K562 (cell line): ENCODE results near the gene KRT4. TPM values are rescaled to one million over a fixed set of nuclear protein-coding genes. Genes with fewer than 3 reads are reported as not detected.

ENCODE experiments used
- ATAC-seq: fragments of 200-7000 bp; cut with Tn5 transposase; 3 replicates; pipeline ENCODE4 v1.9.1; 2020; ENCODE audit warnings: moderate library complexity
- BruUV-seq: library from RNA; stranded (reverse); fragments of 400-500 nt; replicated peaks from 2 replicates; lab custom pipeline; 2021; lab: Mats Ljungman, UMichigan
- CTCF ChIA-PET: fragments of 300-600 bp; formaldehyde crosslinking; extraction: SDS; loops from one replicate; lab custom pipeline; 2021; ENCODE audit warnings: low intra/inter-chr PET ratio; lab: Yijun Ruan, JAX
- POLR2A ChIA-PET: fragments of 300-600, 350-650 bp; sonication (Branson Sonifier 250); formaldehyde crosslinking; extraction: SDS; loops from one replicate; lab custom pipeline; 2021; ENCODE audit warnings: antibody characterized with exemption, inconsistent platforms; lab: Yijun Ruan, JAX
- DNase-seq, 4 experiments: peaks; one replicate each; pipeline versions ENCODE4 v3.0.0 to v3.0.0-alpha.2; 2011 to 2018; ENCODE audit warnings: low spot score in 3 of 4, mixed read lengths in 3 of 4; ENCODE audit errors: extremely low read depth in 1 of 4
- FAIRE-seq: peaks from 2 replicates; lab custom pipeline; 2011; peaks lifted over from hg19 to GRCh38; lab: Jason Lieb, UNC
- H2AFZ ChIP-seq: 2 replicates; pipeline ENCODE4 v1.6.0; 2011; ENCODE audit warnings: low read depth, low read length, control low read depth, inconsistent platforms
- H3K27ac ChIP-seq: fragments of 200-600 bp; 3 replicates; pipeline ENCODE4 v1.8.0; 2011; ENCODE audit warnings: low read depth, mild to moderate bottlenecking, control low read depth, inconsistent platforms, low read length, moderate library complexity, mixed read lengths; ENCODE audit errors: extremely low read depth
- H3K27me3 ChIP-seq, 2 experiments: fragments of 300-600 bp in 1 of 2; 2 replicates in 1 of 2; 3 replicates in 1 of 2; pipeline versions ENCODE4 v1.6.0 to v1.8.0; 2011; ENCODE audit warnings: inconsistent platforms in 2 of 2, low read length in 2 of 2, mild to moderate bottlenecking in 1 of 2, mixed read lengths in 1 of 2, moderate library complexity in 1 of 2; ENCODE audit not compliant: control insufficient read depth in 2 of 2, insufficient read depth in 2 of 2
- H3K36me3 ChIP-seq: fragments of 300-600 bp; 3 replicates; pipeline ENCODE4 v1.8.0; 2011; ENCODE audit warnings: mild to moderate bottlenecking, low read length, inconsistent platforms; ENCODE audit not compliant: control insufficient read depth, insufficient read depth
- H3K4me1 ChIP-seq, 2 experiments: fragments of 200-600 bp in 1 of 2; replicated peaks in 1 of 2; 2 replicates in 1 of 2; 3 replicates in 1 of 2; pipeline versions ENCODE4 v1.5.1 to v1.8.0; 2011; ENCODE audit warnings: inconsistent platforms in 2 of 2, low read length in 2 of 2, mild to moderate bottlenecking in 1 of 2, mixed read lengths in 1 of 2, moderate library complexity in 1 of 2; ENCODE audit not compliant: control insufficient read depth in 2 of 2, insufficient read depth in 2 of 2
- H3K4me2 ChIP-seq: 2 replicates; pipeline ENCODE4 v1.6.1; 2011; ENCODE audit warnings: low read length, control low read depth, inconsistent platforms, mixed read lengths; ENCODE audit not compliant: insufficient read depth
- H3K4me3 ChIP-seq: fragments of 200-600 bp; sonication (generic), shearing (Covaris generic); 2 replicates; pipeline ENCODE4 v1.5.1; 2016; ENCODE audit warnings: control low read depth, inconsistent platforms
- H3K79me2 ChIP-seq: fragments of 200-600 bp; 3 replicates; pipeline ENCODE4 v1.8.0; 2011; ENCODE audit warnings: low read length, inconsistent platforms; ENCODE audit not compliant: control insufficient read depth, insufficient read depth
- H3K9ac ChIP-seq, 2 experiments: 2 replicates each; pipeline versions ENCODE4 v1.6.0 to v1.6.1; 2011; ENCODE audit warnings: low read depth in 2 of 2, low read length in 2 of 2, control low read depth in 1 of 2, inconsistent platforms in 1 of 2, mild to moderate bottlenecking in 1 of 2, mixed read lengths in 1 of 2; ENCODE audit not compliant: insufficient read depth in 1 of 2
- H3K9me1 ChIP-seq: one replicate; pipeline ENCODE4 v1.6.0; 2011; ENCODE audit warnings: inconsistent platforms, mild to moderate bottlenecking, low read length, moderate library complexity; ENCODE audit not compliant: control insufficient read depth, insufficient read depth
- H3K9me3 ChIP-seq: replicated peaks from 2 replicates; pipeline ENCODE4 v1.5.1; 2011; ENCODE audit warnings: low read depth, low read length, inconsistent platforms; ENCODE audit not compliant: control insufficient read depth, insufficient read depth
- H4K20me1 ChIP-seq: replicated peaks from 2 replicates; pipeline ENCODE4 v1.6.1; 2011; ENCODE audit warnings: low read length, inconsistent platforms, mixed read lengths; ENCODE audit not compliant: control insufficient read depth, insufficient read depth
- E2F6 ChIP-seq, 2 experiments: IDR thresholded peaks; 2 replicates each; pipeline ENCODE4 v1.6.1; 2011; ENCODE audit warnings: borderline replicate concordance in 1 of 2, control low read depth in 1 of 2, low read depth in 1 of 2, low read length in 1 of 2, mild to moderate bottlenecking in 1 of 2, mixed read lengths in 1 of 2, moderate library complexity in 1 of 2; ENCODE audit not compliant: insufficient read depth in 1 of 2, insufficient read length in 1 of 2, poor library complexity in 1 of 2, severe bottlenecking in 1 of 2; ENCODE audit errors: extremely low read depth in 1 of 2
- ELF1 ChIP-seq: fragments of 200-800 bp; sonication (Bioruptor generic); IDR thresholded peaks from 2 replicates; pipeline ENCODE4 v1.6.1; 2016; ENCODE audit warnings: missing genetic modification characterization, missing compliant biosample characterization
- ELF2 ChIP-seq: fragments of 250-450 bp; sonication (Bioruptor Pico); IDR thresholded peaks from 2 replicates; pipeline ENCODE4 v1.5.0; 2021; ENCODE audit warnings: mild to moderate bottlenecking
- ILF3 ChIP-seq: fragments of 450-650 bp; IDR thresholded peaks from 2 replicates; pipeline ENCODE4 v1.6.1; 2018; ENCODE audit warnings: antibody characterized with exemption, mild to moderate bottlenecking, moderate library complexity, borderline replicate concordance
- LCOR ChIP-seq: sonication (generic); formaldehyde crosslinking; IDR thresholded peaks from 2 replicates; pipeline ENCODE4 v1.8.0; 2022; ENCODE audit warnings: mild to moderate bottlenecking, missing genetic modification reagents
- MAX ChIP-seq: sonication (generic); formaldehyde crosslinking; IDR thresholded peaks from 2 replicates; pipeline ENCODE4 v1.9.0; 2022; ENCODE audit warnings: mild to moderate bottlenecking, missing genetic modification reagents
- NR0B1 ChIP-seq: fragments of 450-650 bp; IDR thresholded peaks from one replicate; pipeline ENCODE4 v1.6.1; 2018; ENCODE audit warnings: mild to moderate bottlenecking, moderate library complexity; ENCODE audit not compliant: partially characterized antibody
- RFX7 ChIP-seq: fragments of 250-450 bp; sonication (Bioruptor Pico); IDR thresholded peaks from 2 replicates; pipeline ENCODE4 v1.5.1; 2021; ENCODE audit warnings: mild to moderate bottlenecking
- RHOXF2B ChIP-seq: fragments of 250-450 bp; sonication (Bioruptor Pico); conservative IDR thresholded peaks from 2 replicates; pipeline ENCODE4 v1.5.1; 2021
- SLC30A9 ChIP-seq: fragments of 250-450 bp; sonication (Bioruptor Pico); IDR thresholded peaks from 2 replicates; pipeline ENCODE4 v1.8.0; 2022; ENCODE audit warnings: mild to moderate bottlenecking, moderate library complexity
- ZNF175 ChIP-seq: fragments of 200-800 bp; sonication (Bioruptor generic); IDR thresholded peaks from 2 replicates; pipeline ENCODE4 v1.6.1; 2016; ENCODE audit warnings: low read depth, mild to moderate bottlenecking, missing genetic modification characterization, missing compliant biosample characterization
- ZNF354B ChIP-seq: fragments of 250-450 bp; sonication (Bioruptor Pico); IDR thresholded peaks from 2 replicates; pipeline ENCODE4 v1.4.0; 2020
- WGBS: fragments of 100-300 bp; shearing (Covaris generic); methylation state at CpG from one replicate; pipeline ENCODE4 v1.1.6; 2016; ENCODE audit warnings: low coverage, mixed read lengths; ENCODE audit not compliant: insufficient coverage; ENCODE audit errors: missing lambda C conversion rate; 5-methylcytosine and 5-hydroxymethylcytosine counted together
- in situ Hi-C: fragments of 300-500 bp; cut with MboI; formaldehyde crosslinking; loops from 4 replicates; pipeline ENCODE4 v1.15.0; 2018; ENCODE audit warnings: inconsistent platforms, mixed read lengths
- intact Hi-C: fragments of 100-400 bp; cut with micrococcal nuclease; formaldehyde crosslinking; loops from 2 replicates; pipeline ENCODE4 v1.14.2; 2022
- polyA plus RNA-seq, 8 experiments: library from polyadenylated mRNA; depleted of rRNA in 4 of 8; stranded (reverse) in 5 of 8; unstranded in 3 of 8; fragments of >200 nt; fragmentation: Nextera tagmentation in 2 of 8; fragmentation: Illumina TruSeq in 1 of 8; extraction: Ambion mirVana in 2 of 8; extraction: Trizol in 1 of 8; gene quantifications; 2 replicates each; pipeline versions ENCODE4 v1.2.1 to v1.2.3, GENCODE V29; 2011 to 2014; ENCODE audit warnings: inconsistent platforms in 1 of 8, missing spikeins in 1 of 8
- total RNA-seq, 7 experiments: library from RNA; depleted of rRNA in 6 of 7; stranded (reverse); fragments of >200 nt in 6 of 7; fragmentation: Illumina TruSeq in 2 of 7; extraction: Trizol in 2 of 7; gene quantifications; 2 replicates each; pipeline versions ENCODE4 v1.2.1 to v1.2.3, GENCODE V29; 2011 to 2021; ENCODE audit warnings: low replicate concordance in 1 of 7

The KRT4 gene
- total and polyA plus RNA-seq, 9 of the 15 experiments (the other 6 are each of a cell fraction or from before 2014, with no cell fraction given): not detected

DNA sequence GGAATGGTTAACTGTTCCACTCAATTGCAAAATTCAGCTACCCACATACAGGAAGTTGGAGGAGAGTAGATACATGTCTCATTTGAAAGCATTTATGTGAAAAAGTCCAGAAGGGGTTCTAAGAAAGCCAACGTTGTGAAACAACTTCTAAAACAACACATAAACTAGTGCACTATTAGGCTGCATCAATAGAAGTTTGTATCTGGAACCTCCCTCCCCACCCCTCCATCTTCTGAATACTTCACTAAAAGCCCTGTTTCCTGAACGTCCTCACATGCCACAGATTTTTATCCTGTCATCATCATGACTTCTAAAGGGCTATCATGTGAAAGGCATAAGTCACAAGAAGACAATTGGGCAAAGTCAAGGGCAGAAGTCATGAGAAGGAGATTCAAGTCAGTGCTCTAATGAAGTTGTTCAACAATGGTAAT is 14.7 kb upstream of the KRT4 start:
- intact Hi-C loops: no loop called here
- no TSS peak for BruUV-seq
- TF ChIP-seq ELF1 (tag): no peak
- TF ChIP-seq ELF2 (CRISPR knock-in tag): no peak
- no peak for TF ChIP-seq E2F6 (IDR thresholded peaks at IDR 0.05; ENCODE audit: borderline replicate concordance in 1 of 2, extremely low read depth in 1 of 2, insufficient read depth in 1 of 2, insufficient read length in 1 of 2, low read depth in 1 of 2, low read length in 1 of 2, poor library complexity in 1 of 2, severe bottlenecking in 1 of 2)
- no peak for TF ChIP-seq NR0B1
- no peak for TF ChIP-seq LCOR (CRISPR knock-in tag)
- TF ChIP-seq RFX7 (CRISPR knock-in tag): no peak
- no peak for TF ChIP-seq ZNF354B (CRISPR knock-in tag)
- TF ChIP-seq RHOXF2B (CRISPR knock-in tag): no peak
- no peak for TF ChIP-seq ZNF175 (CRISPR knock-in tag)
- TF ChIP-seq SLC30A9 (CRISPR knock-in tag): no peak
- TF ChIP-seq ILF3: no peak
- no peak for TF ChIP-seq MAX
- no peak overlapping the region for H2AFZ ChIP-seq
- in situ Hi-C loops: no loop called here
- H3K4me2 ChIP-seq: no peak overlapping the region
- no peaks in the 10 kb centered on the region for H3K9me3 ChIP-seq
- H3K4me3 ChIP-seq: no peak overlapping the region
- 0% methylated on average over 2 of the region's 2 CpGs for WGBS
- H3K79me2 ChIP-seq: no peaks in the 10 kb centered on the region
- FAIRE-seq (no peak), DNase-seq (no peak), ATAC-seq (no peak)
- H3K27me3 ChIP-seq: peaks cover 32 to 65% of the 10 kb centered on the region in 2 experiments
- no peaks in the 10 kb centered on the region for H3K36me3 ChIP-seq
- H3K4me1 ChIP-seq: no peaks in the 10 kb centered on the region; a peak in 2 of 5 replicates
- no peak overlapping the region for H3K27ac ChIP-seq
- H4K20me1 ChIP-seq: no peaks in the 10 kb centered on the region; the same call in 1 of the 2 replicates
- ChIA-PET CTCF (no interaction called here), POLR2A (interaction anchor here (0.6 to 0.7 kb wide), 3 partner anchors 10 to 45 kb away, joined by 3 read pairs; no protein-coding TSS in a partner anchor)
- H3K9ac ChIP-seq: no peak overlapping the region
- no peaks in the 10 kb centered on the region for H3K9me1 ChIP-seq
